HG03039 (cell line): Measurements from ENCODE around the gene CCL4.
A peak's percentile ranks its signal among the peaks of the same experiment; 100 is the strongest.
"Not testable (repeated sequence)": the region's sequence is repeated elsewhere in the genome, so short reads cannot be mapped to it uniquely, and the experiment has no call there.

Experiments
- ATAC-seq: cut with Tn5 transposase; IDR thresholded peaks from one replicate; pipeline ENCODE4 v1.9.1; 2021; ENCODE audit warnings: mild to moderate bottlenecking, moderate library complexity; ENCODE audit not compliant: unreplicated experiment

Gene CCL4

DNA sequence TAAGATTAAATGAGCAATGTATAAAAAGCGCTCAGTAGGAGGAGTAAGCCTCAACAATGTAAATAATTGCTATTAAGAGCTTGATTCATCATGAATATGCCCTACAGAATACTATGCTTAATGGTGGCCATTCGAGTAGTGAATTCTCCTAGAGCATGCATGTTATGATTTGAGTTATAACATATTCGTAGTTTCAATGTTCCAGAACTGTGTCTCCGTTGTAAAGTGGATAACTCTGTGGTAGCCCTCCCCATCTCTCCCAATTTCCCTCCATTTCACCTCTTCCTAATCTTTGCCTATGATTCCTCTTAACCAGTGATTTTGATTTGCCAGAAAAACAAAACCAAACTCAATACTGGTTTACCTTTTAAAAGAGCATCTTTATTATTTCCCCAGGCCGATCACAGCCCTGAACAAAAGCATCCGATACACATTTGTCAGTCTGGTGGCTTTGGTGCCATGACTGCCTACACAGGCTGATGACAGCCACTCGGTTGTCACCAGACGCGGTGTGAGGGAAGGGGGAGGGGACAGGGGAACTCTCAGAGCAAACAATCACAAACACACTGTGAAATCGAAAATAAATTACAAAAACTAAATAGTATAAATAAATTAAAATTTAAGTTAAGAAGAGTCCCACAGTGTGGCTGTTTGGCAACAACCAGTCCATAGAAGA lies 15.6 kb upstream of the CCL4 start:
- ATAC-seq: not testable (repeated sequence)

GRCh38 chr17:36088670-36089338 lies 14.8 kb upstream of the CCL4 start:
- ATAC-seq: no peak

GRCh38 chr17:36089339-36089865 lies 14.2 kb upstream of the CCL4 start:
- ATAC-seq: no peak

- ATAC-seq: peak; percentile 55
These were observed 13.5 kb upstream of the CCL4 start, which contains the start of gene CCL3 for GRCh38 chr17:36089888-36090836. Gene CCL3, minus strand, starts transcription at chr17:36090143. Its CDS starts 85 bp downstream, at chr17:36090058.

- ATAC-seq: no peak
These were observed 11.4 kb upstream of the CCL4 start for GRCh38 chr17:36092230-36092629.

- not testable (repeated sequence) for ATAC-seq
These were observed 10.9 kb upstream of the CCL4 start for GRCh38 chr17:36092715-36093114.

- no peak for ATAC-seq
These were observed 9.4 kb upstream of the CCL4 start for GRCh38 chr17:36094232-36094631.

- ATAC-seq: no peak
These were observed 8.9 kb upstream of the CCL4 start for GRCh38 chr17:36094746-36095145.

- ATAC-seq: no peak
These were observed 7.6 kb upstream of the CCL4 start for GRCh38 chr17:36095992-36096391.

- not testable (repeated sequence) for ATAC-seq
These were observed 4.6 kb upstream of the CCL4 start for GRCh38 chr17:36099004-36099403.

DNA sequence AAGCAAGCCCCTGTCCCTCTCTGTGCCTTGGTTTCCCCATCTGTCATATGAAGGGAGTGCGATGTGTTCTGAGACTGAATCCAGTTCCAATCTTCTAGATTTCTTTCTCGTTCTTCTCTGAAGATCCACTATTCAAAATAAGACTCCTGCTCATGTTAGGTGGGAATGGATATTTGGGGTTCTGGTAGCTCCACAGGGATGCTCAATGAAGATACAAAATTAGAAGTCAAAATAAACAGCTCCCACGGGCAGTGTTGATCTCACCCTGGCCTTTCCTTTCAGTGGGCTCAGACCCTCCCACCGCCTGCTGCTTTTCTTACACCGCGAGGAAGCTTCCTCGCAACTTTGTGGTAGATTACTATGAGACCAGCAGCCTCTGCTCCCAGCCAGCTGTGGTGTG lies 619 bp downstream of the CCL4 start:
- ATAC-seq: not testable (repeated sequence)

- no peak for ATAC-seq
These were observed 1.1 kb downstream of the CCL4 start for GRCh38 chr17:36104701-36105181.

DNA sequence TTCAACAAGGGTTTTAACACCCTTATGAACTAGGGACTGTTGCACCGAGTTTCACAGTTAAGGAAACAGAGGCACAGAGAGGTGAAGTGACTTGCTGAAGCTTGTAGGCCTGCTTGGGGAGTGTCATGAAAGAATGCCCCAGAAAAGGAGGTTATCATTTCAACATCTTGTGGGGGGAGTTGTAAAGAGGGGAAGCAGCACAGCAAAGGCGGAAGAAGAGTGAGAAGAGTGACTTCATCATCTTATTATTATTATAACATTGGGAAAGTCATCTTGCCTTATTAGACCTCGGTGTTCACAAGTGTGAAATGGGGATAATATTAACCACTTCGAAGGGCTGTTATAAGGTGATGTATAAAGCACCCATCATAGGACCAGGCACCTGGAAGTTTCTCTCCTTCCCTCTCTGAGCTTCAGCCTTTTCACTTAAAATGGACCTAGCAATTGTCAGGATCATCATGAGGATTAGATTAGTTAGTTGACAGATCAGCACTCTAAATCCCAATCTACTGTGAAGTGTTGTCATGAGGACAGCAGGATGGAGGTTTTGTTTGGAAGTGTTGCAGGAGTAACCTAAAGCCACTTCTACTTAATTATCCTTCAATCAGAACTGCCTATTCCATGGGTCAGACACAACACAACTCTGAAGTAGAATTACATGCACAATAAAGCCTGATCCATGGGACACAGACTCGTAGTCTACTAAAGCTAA lies 2.3 kb downstream of the CCL4 start:
- no peak for ATAC-seq

GRCh38 chr17:36106493-36106835 lies 2.8 kb downstream of the CCL4 start:
- ATAC-seq: no peak

DNA sequence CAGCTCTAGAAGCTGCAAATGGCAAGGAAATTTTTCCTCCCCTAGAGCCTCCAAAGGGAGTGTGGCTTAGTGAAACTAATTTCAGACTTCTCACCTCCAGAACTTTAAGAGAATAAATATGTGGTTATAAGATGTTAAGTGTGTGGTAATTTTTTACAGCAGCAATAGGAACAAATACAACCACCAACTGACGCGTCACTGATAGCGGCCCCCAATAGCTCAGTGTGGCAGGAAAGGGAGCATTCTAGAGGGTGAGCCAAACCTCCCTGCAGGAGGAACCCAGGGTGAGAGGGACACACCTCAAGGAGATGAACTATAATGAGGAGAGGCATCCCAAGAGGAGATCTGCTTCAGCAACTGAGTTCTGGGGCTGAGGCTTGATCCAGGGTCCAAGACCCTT lies 4.0 kb downstream of the CCL4 start:
- no peak for ATAC-seq

GRCh38 chr17:36108265-36108664 lies 4.6 kb downstream of the CCL4 start:
- ATAC-seq: not testable (repeated sequence)

- ATAC-seq: no peak
These were observed 7.5 kb downstream of the CCL4 start for GRCh38 chr17:36111068-36111490.

DNA sequence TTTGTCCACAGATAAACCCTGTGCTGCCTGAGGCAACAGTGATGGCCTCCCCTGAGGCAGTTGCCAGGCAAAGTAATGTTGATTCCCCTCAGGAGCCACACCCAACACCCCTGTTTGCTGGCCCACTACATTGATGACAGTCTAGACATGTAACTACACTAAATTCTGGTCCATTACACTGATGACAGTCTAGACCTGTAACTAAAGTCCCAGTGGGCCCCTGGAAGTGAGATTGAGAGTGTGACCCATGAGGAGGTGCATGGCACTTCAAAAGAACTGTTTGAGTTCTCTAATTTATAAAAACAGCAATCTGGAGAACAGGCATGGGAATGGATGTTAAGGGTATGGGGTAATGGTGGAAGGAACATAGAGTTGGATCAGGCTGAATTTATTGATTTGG lies 8.9 kb downstream of the CCL4 start:
- ATAC-seq: no peak

DNA sequence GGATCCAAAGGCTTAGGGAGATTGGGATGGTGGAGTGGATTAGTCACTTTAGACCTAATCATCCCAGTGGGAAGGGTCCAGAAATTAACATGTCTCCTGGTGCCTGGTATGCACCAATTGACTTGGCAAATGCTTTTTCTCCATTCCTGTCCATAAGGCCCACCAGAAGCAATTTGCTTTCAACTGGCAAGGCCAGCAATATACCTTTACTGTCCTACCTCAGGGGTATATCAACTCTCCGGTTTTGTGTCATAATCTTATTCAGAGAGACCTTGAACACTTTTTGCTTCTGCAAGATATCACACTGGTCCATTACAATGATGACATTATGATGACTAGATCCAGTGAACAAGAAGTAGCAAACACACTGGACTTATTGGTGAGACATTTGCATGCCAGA lies 9.5 kb downstream of the CCL4 start:
- not testable (repeated sequence) for ATAC-seq

DNA sequence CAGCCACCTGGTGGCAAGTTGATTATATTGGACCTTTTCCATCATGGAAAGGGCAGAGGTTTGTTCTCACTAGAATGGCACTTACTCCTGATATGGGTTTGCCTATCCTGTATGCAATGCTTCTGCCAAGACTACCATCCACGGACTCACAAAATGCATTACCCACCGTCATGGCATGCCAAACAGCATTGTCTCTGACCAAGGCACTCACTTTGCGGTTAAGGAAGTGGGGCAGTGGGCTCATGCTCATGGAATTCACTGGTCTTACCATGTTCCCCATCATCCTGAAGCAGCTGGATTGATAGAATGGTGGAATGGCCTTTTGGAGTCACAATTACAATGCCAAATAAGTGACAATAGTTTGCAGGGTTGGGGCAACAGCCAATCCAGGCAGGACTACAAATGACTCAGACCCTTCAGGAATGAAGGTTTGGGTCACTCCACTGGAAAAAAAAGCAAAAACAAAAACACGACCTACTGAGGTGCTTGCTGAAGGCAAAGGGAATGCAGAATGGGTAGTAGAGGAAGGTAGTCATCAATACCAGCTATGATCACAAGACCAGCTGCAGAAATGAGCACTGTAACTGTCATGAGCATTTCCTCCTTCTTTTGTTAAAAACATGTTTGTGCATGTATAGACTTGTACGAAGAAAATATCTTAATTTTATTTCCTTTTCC lies 11.5 kb downstream of the CCL4 start:
- not testable (repeated sequence) for ATAC-seq
